ENCODE results near the gene SYT17.

SYT17 gene

GRCh38 chr16:19153876-19154275 is 14.2 kb upstream of the SYT17 start:
- no peak for TF ChIP-seq CTCF (IDR thresholded peaks at IDR 0.05)

- no peak for TF ChIP-seq CTCF (IDR thresholded peaks at IDR 0.05)
Observed at GRCh38 chr16:19162085-19162484, 6.0 kb upstream of the SYT17 start.

- no peak for TF ChIP-seq CTCF (IDR thresholded peaks at IDR 0.05)
Observed at GRCh38 chr16:19163215-19163614, 4.8 kb upstream of the SYT17 start.

GRCh38 chr16:19164285-19164684 is 3.8 kb upstream of the SYT17 start:
- TF ChIP-seq CTCF (IDR thresholded peaks at IDR 0.05), result no peak

- TF ChIP-seq CTCF (IDR thresholded peaks at IDR 0.05), result no peak
Observed at GRCh38 chr16:19165101-19165500, 2.9 kb upstream of the SYT17 start.

- TF ChIP-seq CTCF (IDR thresholded peaks at IDR 0.05), result no peak
Observed at GRCh38 chr16:19166500-19166899, 1.5 kb upstream of the SYT17 start.

- no peak for TF ChIP-seq CTCF (IDR thresholded peaks at IDR 0.05)
Observed at GRCh38 chr16:19168371-19169081, 486 bp downstream of the SYT17 start.

Data from LNCAP (cell line).